ENCODE measurements around the gene CRBN. TPM values are rescaled to one million over a fixed set of nuclear protein-coding genes. Genes with fewer than 3 reads are reported as not detected.

CRBN gene
- total and polyA plus RNA-seq, 2 experiments from 2014 or later, result 44.5 to 47.3 TPM

DNA sequence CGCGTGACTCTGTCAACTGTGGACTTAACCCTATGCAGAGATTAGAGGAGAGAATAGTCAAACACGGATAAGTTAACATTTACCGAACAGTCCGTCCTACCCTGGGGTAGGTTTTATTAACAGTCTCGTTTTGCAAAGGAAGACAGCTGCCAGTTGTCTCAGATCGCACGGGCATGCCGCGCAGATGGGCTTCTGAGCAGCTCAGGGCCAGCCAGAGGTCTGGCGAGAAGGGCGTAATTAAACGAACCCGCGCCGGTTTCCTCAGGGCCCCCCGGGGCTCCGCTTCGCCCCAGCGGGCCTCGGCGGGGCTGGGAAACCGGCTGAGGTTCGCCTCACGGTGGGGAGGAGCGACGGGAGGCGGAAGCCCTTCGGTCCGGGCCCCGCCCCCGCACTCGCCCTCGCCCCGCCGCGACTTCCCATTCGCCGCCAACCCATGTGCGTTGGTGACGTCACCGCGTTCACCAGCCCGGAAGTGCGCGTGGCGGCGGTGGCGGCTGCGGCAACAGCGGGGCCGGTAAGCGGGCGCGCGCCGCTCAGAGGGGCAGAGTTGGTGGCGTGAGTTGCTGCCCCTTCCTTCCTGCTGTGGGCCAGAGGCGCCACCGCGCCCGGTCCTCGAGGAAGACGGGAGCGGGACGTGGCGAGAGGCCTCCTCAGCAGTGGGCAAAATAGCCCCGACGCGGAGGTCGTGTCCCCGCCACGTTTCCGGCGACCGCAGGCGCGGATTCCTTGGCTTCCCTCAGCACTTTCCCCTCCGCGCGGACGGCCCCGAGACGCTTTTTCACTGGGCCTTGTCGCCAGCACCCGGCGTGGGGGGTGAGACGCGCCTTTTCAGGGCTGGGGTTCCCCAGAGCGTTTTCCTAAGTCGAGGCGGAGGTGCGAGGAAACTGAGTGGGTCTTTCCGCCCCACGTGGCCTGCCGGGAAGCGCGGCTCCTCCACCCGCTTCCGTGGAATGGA is 52.7 kb downstream of the CRBN start, which contains the start of gene TRNT1:
TRNT1 (plus strand) TSS at position 464 of the 955 bp plus-strand sequence. CDS start 2,101 bp downstream, outside the sequence.
- Histone ChIP-seq H3K36me3 (peaks cover 18% of the 10 kb centered on the region), H3K9me3 (ENCODE audit: low read depth) (no peaks in the 10 kb centered on the region), H3K4me3 (peak within 1 kb of the TSS; percentile 88), H3K4me1 (ENCODE audit: low read depth) (peaks cover 4% of the 10 kb centered on the region), H3K27me3 (no peaks in the 10 kb centered on the region), H3K27ac (peak within 1 kb of the TSS; percentile 84)
- DNase-seq (ENCODE audit: low read depth in 1 of 2, low spot score in 1 of 2), result peak; percentile 97 to 98
- TF ChIP-seq, protein P1, sequence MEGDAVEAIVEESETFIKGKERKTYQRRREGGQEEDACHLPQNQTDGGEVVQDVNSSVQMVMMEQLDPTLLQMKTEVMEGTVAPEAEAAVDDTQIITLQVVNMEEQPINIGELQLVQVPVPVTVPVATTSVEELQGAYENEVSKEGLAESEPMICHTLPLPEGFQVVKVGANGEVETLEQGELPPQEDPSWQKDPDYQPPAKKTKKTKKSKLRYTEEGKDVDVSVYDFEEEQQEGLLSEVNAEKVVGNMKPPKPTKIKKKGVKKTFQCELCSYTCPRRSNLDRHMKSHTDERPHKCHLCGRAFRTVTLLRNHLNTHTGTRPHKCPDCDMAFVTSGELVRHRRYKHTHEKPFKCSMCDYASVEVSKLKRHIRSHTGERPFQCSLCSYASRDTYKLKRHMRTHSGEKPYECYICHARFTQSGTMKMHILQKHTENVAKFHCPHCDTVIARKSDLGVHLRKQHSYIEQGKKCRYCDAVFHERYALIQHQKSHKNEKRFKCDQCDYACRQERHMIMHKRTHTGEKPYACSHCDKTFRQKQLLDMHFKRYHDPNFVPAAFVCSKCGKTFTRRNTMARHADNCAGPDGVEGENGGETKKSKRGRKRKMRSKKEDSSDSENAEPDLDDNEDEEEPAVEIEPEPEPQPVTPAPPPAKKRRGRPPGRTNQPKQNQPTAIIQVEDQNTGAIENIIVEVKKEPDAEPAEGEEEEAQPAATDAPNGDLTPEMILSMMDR (IDR thresholded peaks at IDR 0.05; ENCODE audit: low read depth, low read length), result no peak

DNA sequence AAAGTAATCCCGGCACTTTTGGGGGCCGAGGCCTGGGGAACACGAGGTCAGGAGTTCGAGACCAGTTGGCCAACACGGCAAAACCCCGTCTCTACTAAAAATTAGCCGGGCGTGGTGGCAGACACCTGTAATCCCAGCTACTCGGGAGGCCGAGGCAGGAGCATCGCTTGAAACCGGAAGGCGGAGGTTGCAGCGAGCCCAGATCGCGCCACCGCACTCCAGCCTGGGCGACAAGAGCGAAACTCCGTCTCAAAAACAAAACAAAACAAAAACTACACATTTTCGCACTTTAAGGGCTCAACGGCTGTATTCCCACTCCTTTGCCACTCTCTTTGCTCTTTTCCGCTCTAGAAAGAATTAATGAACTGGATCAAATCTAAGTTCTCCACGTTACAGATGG is 53.5 kb downstream of the CRBN start:
- H3K4me3 ChIP-seq, result peak overlapping the region; percentile 88
- peaks cover 4% of the 10 kb centered on the region for H3K4me1 ChIP-seq (ENCODE audit: low read depth)
- H3K36me3 ChIP-seq, result peaks cover 15% of the 10 kb centered on the region
- no peak for DNase-seq (ENCODE audit: low read depth in 1 of 2, low spot score in 1 of 2)
- H3K27ac ChIP-seq, result peak overlapping the region; percentile 84
- H3K9me3 ChIP-seq (ENCODE audit: low read depth), result no peaks in the 10 kb centered on the region
- TF ChIP-seq, protein P1 (IDR thresholded peaks at IDR 0.05; ENCODE audit: low read depth, low read length), result no peak
- H3K27me3 ChIP-seq, result no peaks in the 10 kb centered on the region

DNA sequence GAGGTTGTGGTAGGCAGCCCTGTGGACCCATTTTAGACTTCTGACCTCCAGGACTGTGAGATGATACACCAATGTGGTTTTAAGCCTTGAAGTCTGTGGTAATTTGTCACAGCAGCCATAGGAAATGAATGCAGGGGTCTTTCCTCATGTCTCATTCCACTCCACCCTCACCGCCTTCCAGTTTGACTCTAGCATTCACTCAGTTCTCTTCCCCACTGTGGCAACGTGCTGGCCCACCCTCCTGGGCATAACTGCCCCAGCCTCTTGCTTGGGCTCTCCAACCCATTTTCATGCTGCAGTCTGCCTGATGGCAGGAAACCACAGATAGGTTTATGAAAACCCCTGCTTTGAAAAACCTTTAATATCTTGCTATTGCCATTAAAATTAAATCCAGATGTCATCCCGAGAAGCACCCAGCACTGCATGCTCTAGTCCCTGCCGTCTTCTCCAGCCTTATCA is 60.1 kb downstream of the CRBN start:
- no peaks in the 10 kb centered on the region for H3K9me3 ChIP-seq (ENCODE audit: low read depth)
- H3K27me3 ChIP-seq, result no peaks in the 10 kb centered on the region
- no peak overlapping the region for H3K4me3 ChIP-seq
- DNase-seq (ENCODE audit: low read depth in 1 of 2, low spot score in 1 of 2), result no peak
- no peaks in the 10 kb centered on the region for H3K36me3 ChIP-seq
- H3K4me1 ChIP-seq (ENCODE audit: low read depth), result no peaks in the 10 kb centered on the region
- TF ChIP-seq, protein P1 (IDR thresholded peaks at IDR 0.05; ENCODE audit: low read depth, low read length), result no peak
- no peak overlapping the region for H3K27ac ChIP-seq

DNA sequence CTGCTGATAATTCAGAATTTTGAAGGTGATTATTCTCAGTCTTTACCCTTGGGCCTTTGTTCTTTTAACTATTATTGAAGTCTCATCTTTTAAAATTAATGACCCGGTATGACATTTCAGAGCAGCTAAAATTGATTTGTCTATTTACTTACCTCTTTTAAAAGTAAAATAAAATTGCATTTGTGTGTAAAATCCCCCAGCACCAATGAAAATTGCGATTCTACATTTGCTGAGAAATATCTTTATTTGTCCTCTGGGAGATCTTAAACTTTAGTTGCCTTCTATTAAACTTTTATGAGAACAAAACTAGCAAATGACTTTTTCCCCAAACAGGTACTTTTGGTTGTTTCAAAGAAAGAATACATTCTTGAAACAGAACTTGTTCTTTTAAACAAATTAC is 61.8 kb downstream of the CRBN start:
- no peaks in the 10 kb centered on the region for H3K4me1 ChIP-seq (ENCODE audit: low read depth)
- TF ChIP-seq, protein P1 (IDR thresholded peaks at IDR 0.05; ENCODE audit: low read depth, low read length), result no peak
- no peaks in the 10 kb centered on the region for H3K9me3 ChIP-seq (ENCODE audit: low read depth)
- no peaks in the 10 kb centered on the region for H3K27me3 ChIP-seq
- H3K4me3 ChIP-seq, result no peak overlapping the region
- H3K36me3 ChIP-seq, result no peaks in the 10 kb centered on the region
- no peak for DNase-seq (ENCODE audit: low read depth in 1 of 2, low spot score in 1 of 2)
- H3K27ac ChIP-seq, result no peak overlapping the region

DNA sequence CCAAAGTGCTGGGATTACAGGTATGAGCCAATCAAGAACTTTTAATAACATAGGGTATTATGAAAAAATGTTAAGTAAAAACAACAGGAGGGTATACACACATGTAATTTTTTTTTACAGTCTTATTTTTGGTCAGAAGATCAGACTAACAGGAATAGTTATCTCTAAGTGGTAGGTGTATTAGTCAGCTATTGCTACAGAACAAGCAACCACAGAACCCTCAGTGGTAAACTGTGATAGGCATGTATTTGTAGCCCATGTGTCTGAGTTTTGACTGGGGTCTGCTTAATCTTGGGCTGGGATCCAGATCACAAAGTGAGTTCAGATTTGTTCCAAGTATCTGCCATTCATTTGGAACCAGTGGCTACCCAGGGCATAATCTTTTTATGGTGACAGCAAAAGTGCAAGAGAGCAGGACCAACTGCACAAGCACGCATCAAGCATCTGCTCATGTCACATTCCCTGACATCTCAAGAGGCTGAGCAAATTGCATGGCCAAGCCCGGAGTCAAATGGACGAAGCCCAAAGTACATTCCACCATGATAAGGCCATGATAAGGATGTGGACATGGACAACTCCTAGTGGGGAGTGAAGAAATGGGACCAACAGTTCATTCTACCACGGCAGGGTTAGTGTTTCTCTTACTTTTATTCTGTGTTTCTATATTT is 66.3 kb downstream of the CRBN start:
- TF ChIP-seq, protein P1 (IDR thresholded peaks at IDR 0.05; ENCODE audit: low read depth, low read length), result no peak
- H3K27ac ChIP-seq, result no peak overlapping the region
- DNase-seq (ENCODE audit: low read depth in 1 of 2, low spot score in 1 of 2), result peak; percentile 47 to 67

More for the DNA sequence above, 66.3 kb downstream of the CRBN start:
- H3K4me3 ChIP-seq, result no peak overlapping the region
- H3K4me1 ChIP-seq (ENCODE audit: low read depth), result no peaks in the 10 kb centered on the region
- H3K36me3 ChIP-seq, result no peaks in the 10 kb centered on the region
- no peaks in the 10 kb centered on the region for H3K9me3 ChIP-seq (ENCODE audit: low read depth)
- no peaks in the 10 kb centered on the region for H3K27me3 ChIP-seq
